Measurements from ENCODE around the gene NR2C2. TPM values are rescaled to one million over a fixed set of nuclear protein-coding genes. Genes with fewer than 3 reads are reported as not detected.
A peak's percentile ranks its signal among the peaks of the same experiment; 100 is the strongest.

NR2C2 gene
- total and polyA plus RNA-seq, 10 of the 15 experiments (the other 5 are each of a cell fraction or from before 2014, with no cell fraction given) = 2.7 to 30.3 (median 18.3) TPM

- TF ChIP-seq IKZF2 (IDR thresholded peaks at IDR 0.05) (peak; percentile 18 to 44; a peak in 2 of 4 replicates), SIX5 (IDR thresholded peaks at IDR 0.05; ENCODE audit: low read depth, low read length, severe bottlenecking) (no peak), TCF7 (IDR thresholded peaks at IDR 0.05; ENCODE audit: borderline replicate concordance) (no peak), HSF1 (IDR thresholded peaks at IDR 0.05; ENCODE audit: low read depth, low read length) (no peak), BCL11A (IDR thresholded peaks at IDR 0.05; ENCODE audit: low read depth, low read length) (no peak), POLR2AphosphoS2 (IDR thresholded peaks at IDR 0.05; ENCODE audit: low read depth, low read length) (no peak), RUNX3 (IDR thresholded peaks at IDR 0.05; ENCODE audit: low read length) (peak; percentile 77), TCF3 (IDR thresholded peaks at IDR 0.05; ENCODE audit: borderline replicate concordance, insufficient read depth, low read depth, low read length) (peak; percentile 89), SMARCA5 (IDR thresholded peaks at IDR 0.05) (peak; percentile 40; the same call in 1 of the 2 replicates), ZNF687 (IDR thresholded peaks at IDR 0.05) (no peak), ASH2L (IDR thresholded peaks at IDR 0.05; ENCODE audit: borderline replicate concordance, low read depth) (no peak), LARP7 (IDR thresholded peaks at IDR 0.05) (no peak), ZNF384 (IDR thresholded peaks at IDR 0.05; ENCODE audit: borderline replicate concordance, low read depth, low read length) (no peak), ZBTB33 (IDR thresholded peaks at IDR 0.05) (no peak), IRF4 (IDR thresholded peaks at IDR 0.05; ENCODE audit: low read depth, low read length) (peak; percentile 75), TAF1 (IDR thresholded peaks at IDR 0.05; ENCODE audit: borderline replicate concordance, low read depth, low read length) (peak; percentile 10; the same call in 1 of the 2 replicates), CEBPB (IDR thresholded peaks at IDR 0.05; ENCODE audit: borderline replicate concordance in 1 of 2, low read depth in 2 of 2, low read length in 2 of 2) (no peak), ZNF274 (IDR thresholded peaks at IDR 0.05; ENCODE audit: insufficient read depth, insufficient read length) (no peak), GATAD2B (conservative IDR thresholded peaks at IDR 0.05; ENCODE audit: low read depth) (peak; percentile 29; the same call in 1 of the 2 replicates), BACH1 (IDR thresholded peaks at IDR 0.05; ENCODE audit: borderline replicate concordance) (peak; percentile 51; the same call in 1 of the 2 replicates), ZNF622 (IDR thresholded peaks at IDR 0.05) (no peak), ELK1 (IDR thresholded peaks at IDR 0.05; ENCODE audit: low read depth, low read length) (no peak), CREB1 (IDR thresholded peaks at IDR 0.05; ENCODE audit: low read depth) (peak; percentile 84), HCFC1 (IDR thresholded peaks at IDR 0.05; ENCODE audit: low read length) (no peak), CHD2 (IDR thresholded peaks at IDR 0.05; ENCODE audit: borderline replicate concordance, low read depth, low read length) (0 out of 2 replicates have a peak, but pooled peaks have one; percentile 32)
These were observed 41.6 kb downstream of the NR2C2 start (continued) for GRCh38 chr3:14988988-14989394.
